MCF 10A (cell line): ENCODE results near the gene PPP1R12A. TPM values are rescaled to one million over a fixed set of nuclear protein-coding genes. Genes with fewer than 3 reads are reported as not detected.
"Not testable (repeated sequence)": the region's sequence is repeated elsewhere in the genome, so short reads cannot be mapped to it uniquely, and the experiment has no call there.

Source experiments
- BruUV-seq: library from RNA; stranded (reverse); fragments of 400-500 nt; replicated peaks from 2 replicates; lab custom pipeline; 2021; lab: Mats Ljungman, UMichigan
- CTCF ChIA-PET: fragments of 300-600 bp; sonication (Branson Sonifier 250); formaldehyde crosslinking; extraction: SDS; loops from one replicate; lab custom pipeline; 2021; ENCODE audit warnings: antibody characterized with exemption, inconsistent platforms; lab: Yijun Ruan, JAX
- POLR2A ChIA-PET: fragments of 300-600, 350-650 bp; sonication (Branson Sonifier 250); formaldehyde crosslinking; extraction: SDS; loops from one replicate; lab custom pipeline; 2020; ENCODE audit warnings: antibody characterized with exemption, inconsistent platforms; lab: Yijun Ruan, JAX
- DNase-seq: peaks from one replicate; pipeline ENCODE4 v3.0.0-alpha.2; 2018; ENCODE audit not compliant: unreplicated experiment
- H3K27ac Mint-ChIP-seq: one replicate; pipeline ENCODE4 v1.8.0; 2022; ENCODE audit warnings: mild to moderate bottlenecking, low read depth, mixed read lengths; ENCODE audit not compliant: unreplicated experiment
- H3K27me3 Mint-ChIP-seq: one replicate; pipeline ENCODE4 v1.8.0; 2022; ENCODE audit warnings: mixed read lengths; ENCODE audit not compliant: insufficient read depth, unreplicated experiment
- H3K36me3 Mint-ChIP-seq: one replicate; pipeline ENCODE4 v1.8.0; 2022; ENCODE audit warnings: mild to moderate bottlenecking, moderate library complexity, mixed read lengths; ENCODE audit not compliant: insufficient read depth, unreplicated experiment
- H3K4me1 Mint-ChIP-seq: one replicate; pipeline ENCODE4 v1.8.0; 2022; ENCODE audit warnings: mixed read lengths; ENCODE audit not compliant: insufficient read depth, unreplicated experiment
- H3K4me3 Mint-ChIP-seq: one replicate; pipeline ENCODE4 v1.8.0; 2022; ENCODE audit warnings: mild to moderate bottlenecking, moderate library complexity, mixed read lengths; ENCODE audit not compliant: unreplicated experiment
- H3K9me3 Mint-ChIP-seq: one replicate; pipeline ENCODE4 v1.8.0; 2022; ENCODE audit warnings: mixed read lengths; ENCODE audit not compliant: unreplicated experiment
- CTCF ChIP-seq: fragments of 200-600 bp; IDR thresholded peaks from one replicate; pipeline ENCODE4 v1.8.0; 2022; ENCODE audit warnings: antibody characterized with exemption, mild to moderate bottlenecking; ENCODE audit not compliant: unreplicated experiment
- intact Hi-C: fragments of 100-400 bp; cut with micrococcal nuclease; formaldehyde crosslinking; loops from 2 replicates; pipeline ENCODE4 v1.14.1; 2022
- total RNA-seq: library from RNA; stranded (reverse); gene quantifications from 2 replicates; pipeline ENCODE4 v1.2.3, GENCODE V29; 2022

PPP1R12A gene
- total RNA-seq, 1 experiment from 2014 or later: 78.0 TPM

- DNase-seq: no peak
- Mint-ChIP-seq H3K9me3 (no peaks in the 10 kb centered on the region), H3K4me3 (no peak overlapping the region), H3K27me3 (no peaks in the 10 kb centered on the region), H3K36me3 (no peaks in the 10 kb centered on the region), H3K4me1 (peaks cover 19% of the 10 kb centered on the region), H3K27ac (peak overlapping the region; percentile 31)
- ChIA-PET POLR2A (interaction anchor here (2.0 kb wide), 1 partner anchor 8 kb away, joined by 7 read pairs; no protein-coding TSS in a partner anchor), CTCF (interaction anchor here (0.8 kb wide), 1 partner anchor 10 kb away, joined by 3 read pairs; no protein-coding TSS in a partner anchor)
- no peak for TF ChIP-seq CTCF
- BruUV-seq: no TSS peak
- intact Hi-C loops: no loop called here
Observed at GRCh38 chr12:79982086-79983062, 47.5 kb upstream of the PPP1R12A start.

GRCh38 chr12:79978692-79979091, 43.8 kb upstream of the PPP1R12A start:
- no peak for DNase-seq
- BruUV-seq: no TSS peak
- no peaks in the 10 kb centered on the region for H3K27me3 Mint-ChIP-seq
- H3K36me3 Mint-ChIP-seq: no peaks in the 10 kb centered on the region
- no peaks in the 10 kb centered on the region for H3K9me3 Mint-ChIP-seq
- peaks cover 10% of the 10 kb centered on the region for H3K4me1 Mint-ChIP-seq
- POLR2A ChIA-PET: interaction anchor here (0.7 kb wide), 1 partner anchor 1032 kb away, joined by 3 read pairs; no protein-coding TSS in a partner anchor
- no peak overlapping the region for H3K27ac Mint-ChIP-seq
- CTCF ChIA-PET: no interaction called here
- H3K4me3 Mint-ChIP-seq: no peak overlapping the region
- TF ChIP-seq CTCF: no peak
- intact Hi-C loops: no loop called here

- H3K27me3 Mint-ChIP-seq, intact Hi-C loops, BruUV-seq, H3K27ac Mint-ChIP-seq, CTCF ChIA-PET, H3K4me3 Mint-ChIP-seq, H3K4me1 Mint-ChIP-seq, H3K36me3 Mint-ChIP-seq, H3K9me3 Mint-ChIP-seq, DNase-seq: not testable (repeated sequence)
- POLR2A ChIA-PET: interaction anchor here (0.7 kb wide), 1 partner anchor 1031 kb away, joined by 3 read pairs; no protein-coding TSS in a partner anchor
Observed at GRCh38 chr12:79977856-79978460, 43.1 kb upstream of the PPP1R12A start.

- no TSS peak for BruUV-seq
- Mint-ChIP-seq H3K9me3 (no peaks in the 10 kb centered on the region), H3K27me3 (no peaks in the 10 kb centered on the region), H3K4me1 (no peaks in the 10 kb centered on the region), H3K27ac (no peak overlapping the region), H3K36me3 (no peaks in the 10 kb centered on the region), H3K4me3 (no peak overlapping the region)
- intact Hi-C loops: no loop called here
- TF ChIP-seq CTCF: no peak
- POLR2A ChIA-PET: no interaction called here
- CTCF ChIA-PET: no interaction called here
- DNase-seq: no peak
Observed at GRCh38 chr12:79975143-79975542, 40.2 kb upstream of the PPP1R12A start.
